GM10266 (cell line): ENCODE measurements around the gene SLITRK5.

Experiments used
- DNase-seq: peaks from one replicate; pipeline ENCODE4 v3.0.0; 2012; ENCODE audit errors: extremely low spot score
- CTCF ChIP-seq: IDR thresholded peaks from 2 replicates; pipeline ENCODE4 v1.5.1; 2012; ENCODE audit warnings: mild to moderate bottlenecking, low read depth; ENCODE audit not compliant: control insufficient read depth, insufficient read depth; ENCODE audit errors: missing control alignments

SLITRK5 gene, protein sequence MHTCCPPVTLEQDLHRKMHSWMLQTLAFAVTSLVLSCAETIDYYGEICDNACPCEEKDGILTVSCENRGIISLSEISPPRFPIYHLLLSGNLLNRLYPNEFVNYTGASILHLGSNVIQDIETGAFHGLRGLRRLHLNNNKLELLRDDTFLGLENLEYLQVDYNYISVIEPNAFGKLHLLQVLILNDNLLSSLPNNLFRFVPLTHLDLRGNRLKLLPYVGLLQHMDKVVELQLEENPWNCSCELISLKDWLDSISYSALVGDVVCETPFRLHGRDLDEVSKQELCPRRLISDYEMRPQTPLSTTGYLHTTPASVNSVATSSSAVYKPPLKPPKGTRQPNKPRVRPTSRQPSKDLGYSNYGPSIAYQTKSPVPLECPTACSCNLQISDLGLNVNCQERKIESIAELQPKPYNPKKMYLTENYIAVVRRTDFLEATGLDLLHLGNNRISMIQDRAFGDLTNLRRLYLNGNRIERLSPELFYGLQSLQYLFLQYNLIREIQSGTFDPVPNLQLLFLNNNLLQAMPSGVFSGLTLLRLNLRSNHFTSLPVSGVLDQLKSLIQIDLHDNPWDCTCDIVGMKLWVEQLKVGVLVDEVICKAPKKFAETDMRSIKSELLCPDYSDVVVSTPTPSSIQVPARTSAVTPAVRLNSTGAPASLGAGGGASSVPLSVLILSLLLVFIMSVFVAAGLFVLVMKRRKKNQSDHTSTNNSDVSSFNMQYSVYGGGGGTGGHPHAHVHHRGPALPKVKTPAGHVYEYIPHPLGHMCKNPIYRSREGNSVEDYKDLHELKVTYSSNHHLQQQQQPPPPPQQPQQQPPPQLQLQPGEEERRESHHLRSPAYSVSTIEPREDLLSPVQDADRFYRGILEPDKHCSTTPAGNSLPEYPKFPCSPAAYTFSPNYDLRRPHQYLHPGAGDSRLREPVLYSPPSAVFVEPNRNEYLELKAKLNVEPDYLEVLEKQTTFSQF

GRCh38 chr13:87671031-87671752 is at the start of gene SLITRK5:
Gene SLITRK5, plus strand, starts transcription at chr13:87671371. Its CDS starts 4,018 bp downstream, at chr13:87675389.
- DNase-seq = peak; percentile 87
- TF ChIP-seq CTCF = peak; percentile 86

DNA sequence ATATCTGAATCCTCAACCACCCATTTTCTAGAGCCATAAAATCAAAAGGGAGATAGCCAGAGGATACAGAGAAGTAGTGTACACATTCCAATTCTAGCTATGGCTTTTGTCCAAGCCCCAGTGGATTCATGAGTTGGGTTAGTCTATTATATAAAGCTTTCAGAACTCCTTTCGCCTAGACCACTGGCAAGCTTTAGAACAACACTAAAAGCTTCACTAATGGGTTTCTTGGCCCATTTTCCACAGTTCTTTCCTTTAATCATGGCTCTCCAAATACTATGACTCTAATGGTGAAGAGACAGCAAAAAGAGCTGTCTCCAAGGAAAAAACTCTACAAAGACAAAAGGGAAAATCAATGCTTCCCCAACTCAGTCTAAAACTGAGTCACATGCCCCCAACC is 48.2 kb upstream of the SLITRK5 start:
- DNase-seq = no peak
- no peak for TF ChIP-seq CTCF

DNA sequence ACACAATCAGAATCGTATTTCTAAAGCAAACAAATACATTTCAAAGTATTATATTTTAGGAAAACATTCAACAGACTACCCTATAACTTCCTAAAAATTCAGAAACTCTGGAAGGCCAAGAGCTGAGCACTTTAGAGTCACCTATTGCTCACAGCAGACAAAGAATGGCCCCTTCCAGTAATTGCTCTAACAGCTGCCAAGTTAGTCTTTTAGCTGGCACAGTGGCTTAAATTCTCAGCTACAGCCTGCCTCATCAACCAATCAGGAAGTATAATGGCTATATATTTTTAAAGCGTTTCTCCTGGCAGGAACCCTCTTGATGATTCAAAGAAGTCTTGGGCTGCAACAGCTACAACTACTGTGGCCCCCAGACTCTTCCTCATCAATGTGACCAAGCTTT is 14.9 kb upstream of the SLITRK5 start:
- no peak for TF ChIP-seq CTCF
- DNase-seq = no peak

DNA sequence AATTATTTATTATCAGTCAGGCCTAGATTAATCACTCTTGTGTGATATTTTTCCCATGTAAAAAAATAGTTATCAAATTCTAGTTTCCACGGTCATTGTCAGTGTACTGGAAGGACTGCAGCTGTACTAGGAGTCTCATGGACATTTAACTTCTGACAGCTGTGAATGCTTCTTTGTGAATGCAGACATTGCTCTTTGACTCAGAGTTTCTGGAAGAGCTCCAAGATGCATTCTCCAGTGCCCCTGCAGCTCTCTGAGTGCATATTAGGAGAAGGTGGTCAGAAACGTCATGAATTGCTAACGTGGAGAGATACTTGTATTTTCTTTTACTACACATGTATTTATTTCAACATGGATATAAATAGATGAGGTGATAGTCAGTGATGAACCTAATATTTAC is 9.7 kb upstream of the SLITRK5 start:
- no peak for DNase-seq
- TF ChIP-seq CTCF = no peak

DNA sequence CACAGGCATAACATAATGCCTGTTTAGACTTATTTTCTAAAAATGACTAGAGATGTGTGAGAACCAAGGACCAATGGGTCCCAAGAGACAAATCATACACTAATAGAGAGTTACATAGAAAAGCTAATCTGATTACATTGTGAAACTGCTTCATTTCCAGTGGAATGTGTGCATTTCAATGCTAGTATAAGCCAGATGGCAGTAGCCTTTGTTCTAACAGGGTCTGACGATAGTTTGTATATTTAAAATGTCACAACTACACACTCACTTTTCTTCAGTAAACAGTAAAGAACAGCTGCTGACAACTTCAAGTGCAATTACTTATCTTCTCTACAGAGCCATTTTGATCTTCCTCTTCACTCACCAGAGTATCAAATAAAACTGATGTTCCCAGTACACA is 4.3 kb upstream of the SLITRK5 start:
- TF ChIP-seq CTCF = no peak
- DNase-seq = no peak

- no peak for DNase-seq
- no peak for TF ChIP-seq CTCF
Observed at GRCh38 chr13:87667686-87668085, 3.5 kb upstream of the SLITRK5 start.
